HPDE6-E6E7 (cell line): ENCODE data around the gene TIMM44.
"Not testable (repeated sequence)": the region's sequence is repeated elsewhere in the genome, so short reads cannot be mapped to it uniquely, and the experiment has no call there.

ENCODE experiments used
- DNase-seq: peaks from one replicate; pipeline ENCODE4 v3.0.0; 2011; ENCODE audit warnings: missing footprints; ENCODE audit errors: extremely low spot score

Gene TIMM44

GRCh38 chr19:7925171-7925851 lies 18.2 kb downstream of the TIMM44 start:
- DNase-seq = no peak

GRCh38 chr19:7924651-7925170 lies 18.8 kb downstream of the TIMM44 start:
- no peak for DNase-seq

GRCh38 chr19:7924241-7924640 lies 19.2 kb downstream of the TIMM44 start:
- DNase-seq = no peak

GRCh38 chr19:7923295-7924191 lies 19.9 kb downstream of the TIMM44 start:
- DNase-seq = no peak

- no peak for DNase-seq
Observed at GRCh38 chr19:7922836-7923195, 20.6 kb downstream of the TIMM44 start.

GRCh38 chr19:7921967-7922835 lies 21.3 kb downstream of the TIMM44 start:
- no peak for DNase-seq

GRCh38 chr19:7921302-7921966 lies 22.0 kb downstream of the TIMM44 start:
- no peak for DNase-seq

- DNase-seq = no peak
Observed at GRCh38 chr19:7920519-7921301, 22.8 kb downstream of the TIMM44 start.

GRCh38 chr19:7919610-7920518 lies 23.6 kb downstream of the TIMM44 start, which contains the start of gene SNAPC2:
Gene SNAPC2, plus strand, starts transcription at chr19:7920338. Its CDS starts 29 bp downstream, at chr19:7920367.
- DNase-seq = peak; percentile 82

- DNase-seq = no peak
Observed at GRCh38 chr19:7918615-7919421, 24.6 kb downstream of the TIMM44 start.

GRCh38 chr19:7918062-7918614 lies 25.3 kb downstream of the TIMM44 start:
- not testable (repeated sequence) for DNase-seq

- DNase-seq = no peak
Observed at GRCh38 chr19:7917267-7918061, 26.0 kb downstream of the TIMM44 start.

- no peak for DNase-seq
Observed at GRCh38 chr19:7916955-7917266, 26.6 kb downstream of the TIMM44 start.

GRCh38 chr19:7916103-7916954 lies 27.1 kb downstream of the TIMM44 start:
- DNase-seq = no peak

GRCh38 chr19:7915250-7916102 lies 28.0 kb downstream of the TIMM44 start:
- no peak for DNase-seq
